ENCODE results near the gene EMB.
"Not testable (repeated sequence)": the region's sequence is repeated elsewhere in the genome, so short reads cannot be mapped to it uniquely, and the experiment has no call there.

The EMB gene

DNA sequence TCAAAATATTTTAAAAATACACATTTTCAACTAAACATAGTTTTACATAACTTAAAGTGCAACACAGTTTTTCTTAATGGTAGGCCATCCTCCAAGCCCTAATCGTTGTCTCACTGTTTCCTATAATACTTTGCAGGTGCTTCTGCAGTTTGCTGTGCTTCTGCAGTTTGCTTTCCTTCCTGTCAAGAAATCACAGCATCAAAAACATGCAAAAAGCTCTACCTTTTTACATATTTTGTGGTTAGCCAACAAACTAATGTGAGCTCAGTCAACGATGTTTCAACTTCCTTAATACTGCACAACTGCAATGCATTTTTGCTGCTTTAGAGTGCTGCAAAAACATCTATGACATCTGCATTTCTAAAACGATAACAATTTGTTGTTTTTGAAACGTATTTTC is 25.2 kb downstream of the EMB start:
- H3K4me3 ChIP-seq (ENCODE audit: low read depth in 1 of 2, low read length in 1 of 2) = no peak overlapping the region
- H3K27ac ChIP-seq = peak overlapping the region; percentile 69
- TF ChIP-seq CTCF (IDR thresholded peaks at IDR 0.05) = no peak
- H3K9me3 ChIP-seq = no peaks in the 10 kb centered on the region
- no peaks in the 10 kb centered on the region for H3K27me3 ChIP-seq
- H3K36me3 ChIP-seq = no peaks in the 10 kb centered on the region
- H3K4me1 ChIP-seq (ENCODE audit: control insufficient read depth in 1 of 2, insufficient read depth in 1 of 2, low read depth in 1 of 2, low read length in 1 of 2) = peaks cover 36 to 52% of the 10 kb centered on the region in 2 experiments

- H3K4me3 ChIP-seq (ENCODE audit: low read depth in 1 of 2, low read length in 1 of 2); H3K9me3 ChIP-seq; H3K27me3 ChIP-seq: not testable (repeated sequence)
- Histone ChIP-seq H3K36me3 (peaks cover 21% of the 10 kb centered on the region), H3K4me1 (ENCODE audit: control insufficient read depth in 1 of 2, insufficient read depth in 1 of 2, low read depth in 1 of 2, low read length in 1 of 2) (peaks cover 38 to 50% of the 10 kb centered on the region in 2 experiments), H3K27ac (peak overlapping the region; percentile 67)
Measured at GRCh38 chr5:50410932-50411331, 30.2 kb downstream of the EMB start.

- H3K27ac ChIP-seq = peak overlapping the region; percentile 67
- no peaks in the 10 kb centered on the region for H3K9me3 ChIP-seq
- peak overlapping the region in 1 of 2 experiments; percentile 5 for H3K4me3 ChIP-seq (ENCODE audit: low read depth in 1 of 2, low read length in 1 of 2)
- H3K27me3 ChIP-seq = no peaks in the 10 kb centered on the region
- H3K36me3 ChIP-seq = peaks cover 46% of the 10 kb centered on the region
- peaks cover 19 to 33% of the 10 kb centered on the region in 2 experiments for H3K4me1 ChIP-seq (ENCODE audit: control insufficient read depth in 1 of 2, insufficient read depth in 1 of 2, low read depth in 1 of 2, low read length in 1 of 2)
- TF ChIP-seq CTCF (IDR thresholded peaks at IDR 0.05) = no peak
Measured at GRCh38 chr5:50406877-50407276, 34.2 kb downstream of the EMB start.

GRCh38 chr5:50401336-50401735 is 39.8 kb downstream of the EMB start:
- no peaks in the 10 kb centered on the region for H3K9me3 ChIP-seq
- peaks cover under 1 to 1% of the 10 kb centered on the region in 2 experiments for H3K4me1 ChIP-seq (ENCODE audit: control insufficient read depth in 1 of 2, insufficient read depth in 1 of 2, low read depth in 1 of 2, low read length in 1 of 2)
- no peaks in the 10 kb centered on the region for H3K27me3 ChIP-seq
- H3K4me3 ChIP-seq (ENCODE audit: low read depth in 1 of 2, low read length in 1 of 2) = no peak overlapping the region
- no peak for TF ChIP-seq CTCF (IDR thresholded peaks at IDR 0.05)
- H3K36me3 ChIP-seq = peaks cover 79% of the 10 kb centered on the region
- H3K27ac ChIP-seq = peak overlapping the region; percentile 31

DNA sequence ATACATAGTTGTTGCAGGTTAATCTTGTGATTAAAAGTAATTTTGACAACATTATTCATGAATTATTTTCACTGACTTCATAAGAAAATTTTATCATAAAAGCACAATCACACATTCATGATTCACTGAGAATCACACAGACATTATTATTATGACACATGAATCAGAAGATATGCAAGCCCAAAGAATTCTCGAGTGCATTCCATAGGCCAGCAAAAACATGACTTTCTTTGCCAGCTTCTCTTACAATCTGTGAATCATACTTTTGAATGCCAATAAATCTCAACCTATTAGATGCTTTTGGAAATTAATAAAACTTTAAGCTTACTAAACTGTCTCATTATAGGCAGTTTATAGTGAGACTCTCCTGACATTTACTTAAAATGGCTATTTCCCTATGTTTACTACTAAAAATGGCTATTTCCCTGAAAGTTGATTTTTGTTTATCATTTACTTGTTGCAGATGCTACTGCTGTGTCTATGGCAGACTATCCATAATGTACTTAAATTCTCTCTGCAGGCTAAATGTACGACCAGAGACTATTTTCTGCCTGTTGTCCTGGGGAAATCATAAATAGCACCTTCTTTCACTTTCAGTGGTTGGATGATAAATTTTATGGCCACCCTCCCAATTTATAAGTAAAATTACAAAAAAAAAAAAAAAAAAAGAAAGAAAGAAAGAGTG is 47.0 kb downstream of the EMB start:
- not testable (repeated sequence) for H3K4me3 ChIP-seq (ENCODE audit: low read depth in 1 of 2, low read length in 1 of 2); H3K9me3 ChIP-seq; H3K4me1 ChIP-seq (ENCODE audit: control insufficient read depth in 1 of 2, insufficient read depth in 1 of 2, low read depth in 1 of 2, low read length in 1 of 2); H3K27me3 ChIP-seq
- H3K27ac ChIP-seq = peak overlapping the region; percentile 18
- H3K36me3 ChIP-seq = peaks cover 60% of the 10 kb centered on the region

DNA sequence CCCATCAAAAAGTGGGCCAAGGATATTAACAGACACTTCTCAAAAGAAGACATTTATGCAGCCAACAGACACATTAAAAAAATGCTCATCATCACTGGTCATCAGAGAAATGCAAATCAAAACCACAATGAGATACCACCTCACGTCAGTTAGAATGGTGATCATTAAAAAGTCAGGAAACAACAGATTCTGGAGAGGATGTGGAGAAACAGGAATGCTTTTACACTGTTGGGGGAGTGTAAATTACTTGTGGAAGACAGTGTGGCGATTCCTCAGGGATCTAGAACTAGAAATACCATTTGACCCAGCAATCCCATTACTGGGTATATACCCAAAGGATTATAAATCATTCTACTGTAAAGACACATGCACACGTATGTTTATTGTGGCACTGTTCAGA is 48.8 kb downstream of the EMB start:
- H3K27me3 ChIP-seq; H3K9me3 ChIP-seq; H3K4me3 ChIP-seq (ENCODE audit: low read depth in 1 of 2, low read length in 1 of 2); H3K27ac ChIP-seq; H3K4me1 ChIP-seq (ENCODE audit: control insufficient read depth in 1 of 2, insufficient read depth in 1 of 2, low read depth in 1 of 2, low read length in 1 of 2): not testable (repeated sequence)
- H3K36me3 ChIP-seq = peaks cover 49% of the 10 kb centered on the region

- not testable (repeated sequence) for H3K27me3 ChIP-seq; H3K9me3 ChIP-seq; H3K4me1 ChIP-seq (ENCODE audit: control insufficient read depth in 1 of 2, insufficient read depth in 1 of 2, low read depth in 1 of 2, low read length in 1 of 2); H3K4me3 ChIP-seq (ENCODE audit: low read depth in 1 of 2, low read length in 1 of 2)
- Histone ChIP-seq H3K27ac (peak overlapping the region; percentile 13), H3K36me3 (peaks cover 25% of the 10 kb centered on the region)
Measured at GRCh38 chr5:50384381-50384780, 56.7 kb downstream of the EMB start.

DNA sequence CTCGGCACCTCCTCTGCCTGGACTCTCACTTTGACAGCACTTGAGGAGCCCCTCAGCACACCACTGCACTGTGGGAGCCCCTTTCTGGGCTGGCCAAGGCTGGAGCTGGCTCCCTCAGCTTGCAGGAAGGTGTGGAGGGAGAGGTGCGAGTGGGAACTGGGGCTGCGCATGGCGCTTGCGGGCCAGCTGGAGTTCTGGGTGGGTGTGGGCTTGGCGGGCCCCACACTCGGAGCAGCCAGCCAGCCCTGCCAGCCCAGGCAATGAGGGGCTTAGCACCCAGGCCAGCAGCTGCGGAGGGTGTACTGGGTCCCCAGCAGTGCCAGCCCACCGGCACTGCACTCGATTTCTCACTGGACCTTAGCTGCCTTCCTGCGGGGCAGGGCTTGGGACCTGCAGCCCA is 64.4 kb downstream of the EMB start:
- H3K4me3 ChIP-seq (ENCODE audit: low read depth in 1 of 2, low read length in 1 of 2); H3K36me3 ChIP-seq; H3K9me3 ChIP-seq; H3K27me3 ChIP-seq: not testable (repeated sequence)
- peaks cover 9 to 16% of the 10 kb centered on the region in 2 experiments for H3K4me1 ChIP-seq (ENCODE audit: control insufficient read depth in 1 of 2, insufficient read depth in 1 of 2, low read depth in 1 of 2, low read length in 1 of 2)
- H3K27ac ChIP-seq = peak overlapping the region; percentile 61

DNA sequence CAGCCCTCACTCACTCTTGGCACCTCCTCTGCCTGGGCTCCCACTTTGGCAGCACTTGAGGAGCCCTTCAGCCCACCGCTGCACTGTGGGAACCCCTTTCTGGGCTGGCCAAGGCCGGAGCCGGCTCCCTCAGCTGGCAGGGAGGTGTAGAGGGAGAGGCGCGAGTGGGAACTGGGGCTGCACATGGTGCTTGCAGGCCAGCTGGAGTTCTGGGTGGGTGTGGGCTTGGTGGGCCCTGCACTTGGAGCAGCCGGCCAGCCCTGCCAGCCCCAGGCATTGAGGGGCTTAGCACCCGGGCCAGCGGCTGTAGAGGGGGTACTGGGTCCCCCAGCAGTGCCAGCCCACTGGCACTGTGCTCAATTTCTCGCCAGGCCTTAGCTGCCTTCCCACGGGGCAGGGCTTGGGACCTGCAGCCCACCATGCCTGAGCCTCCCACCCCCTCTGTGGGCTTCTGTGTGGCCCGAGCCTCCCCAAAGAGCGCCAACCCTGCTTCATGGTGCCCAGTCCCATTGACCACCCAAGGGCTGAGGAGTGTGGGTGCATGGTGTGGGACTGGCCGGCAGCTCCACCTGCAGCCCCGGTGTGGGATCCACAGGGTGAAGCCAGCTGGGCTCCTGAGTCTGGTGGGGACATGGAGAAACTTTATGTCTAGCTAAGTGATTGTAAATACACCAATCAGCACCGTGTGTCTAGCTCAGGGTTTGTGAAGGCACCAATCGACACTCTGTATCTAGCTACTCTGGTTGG is 71.6 kb downstream of the EMB start:
- peaks cover 32% of the 10 kb centered on the region for H3K36me3 ChIP-seq

More for the DNA sequence above, 71.6 kb downstream of the EMB start:
- H3K27me3 ChIP-seq; H3K4me3 ChIP-seq (ENCODE audit: low read depth in 1 of 2, low read length in 1 of 2); H3K4me1 ChIP-seq (ENCODE audit: control insufficient read depth in 1 of 2, insufficient read depth in 1 of 2, low read depth in 1 of 2, low read length in 1 of 2); H3K9me3 ChIP-seq; H3K27ac ChIP-seq: not testable (repeated sequence)

All from neutrophil (primary cell).